Activated CD8-positive, alpha-beta memory T cell treated with anti-CD3 and anti-CD28 coated beads for 4 hours (primary cell): Measurements from ENCODE around the gene PRSS53.
A peak's percentile ranks its signal among the peaks of the same experiment; 100 is the strongest.
"Not testable (repeated sequence)": the region's sequence is repeated elsewhere in the genome, so short reads cannot be mapped to it uniquely, and the experiment has no call there.

Experiments
- DNase-seq, 2 donors: peaks; one replicate each; pipeline ENCODE4 v3.0.0-alpha.2; 2020; ENCODE audit warnings: low read depth in 2 of 2

The PRSS53 gene

GRCh38 chr16:31117384-31118222 lies 28.9 kb upstream of the PRSS53 start, which contains the start of gene KAT8:
TSS of gene KAT8 (plus strand) at chr16:31117664. CDS start at chr16:31117682, 18 bp downstream.
- DNase-seq: peak; percentile 94 to 97

- no peak for DNase-seq
Measured at GRCh38 chr16:31114468-31114867, 25.7 kb upstream of the PRSS53 start.

GRCh38 chr16:31113121-31114120 lies 24.7 kb upstream of the PRSS53 start:
- DNase-seq: no peak

GRCh38 chr16:31112711-31113110 lies 24.0 kb upstream of the PRSS53 start:
- DNase-seq: no peak

- DNase-seq: no peak
Measured at GRCh38 chr16:31111881-31112466, 23.2 kb upstream of the PRSS53 start.

GRCh38 chr16:31110106-31111034 lies 21.6 kb upstream of the PRSS53 start:
- no peak for DNase-seq

GRCh38 chr16:31109622-31110021 lies 20.9 kb upstream of the PRSS53 start:
- no peak for DNase-seq

GRCh38 chr16:31108794-31109558 lies 20.2 kb upstream of the PRSS53 start:
- no peak for DNase-seq

- DNase-seq: peak; percentile 31 to 39
Measured at GRCh38 chr16:31108035-31108793, 19.5 kb upstream of the PRSS53 start, which contains the start of gene BCKDK. TSS of gene BCKDK (plus strand) at chr16:31108386. CDS start at chr16:31109224, 838 bp downstream.

- DNase-seq: no peak
Measured at GRCh38 chr16:31107465-31107867, 18.7 kb upstream of the PRSS53 start.

GRCh38 chr16:31106509-31107464 lies 18.0 kb upstream of the PRSS53 start:
- DNase-seq: no peak

- peak; percentile 56 to 70 for DNase-seq
Measured at GRCh38 chr16:31105677-31106213, 17.0 kb upstream of the PRSS53 start.

GRCh38 chr16:31100876-31101641 lies 12.3 kb upstream of the PRSS53 start:
- DNase-seq: not testable (repeated sequence)

- DNase-seq: no peak
Measured at GRCh38 chr16:31099860-31100638, 11.3 kb upstream of the PRSS53 start.

GRCh38 chr16:31094424-31095120 lies 5.8 kb upstream of the PRSS53 start, which contains the start of gene VKORC1:
TSS of gene VKORC1 (minus strand) at chr16:31094797. CDS start at chr16:31094729, 68 bp downstream.
- peak; percentile 62 to 66 for DNase-seq
